SU-DHL-6 (cell line): ENCODE results near the gene ATXN2.

Experiments used
- H2AFZ ChIP-seq: fragments of 200-600 bp; sonication (generic); 2 replicates; pipeline ENCODE4 v1.6.1; 2014; ENCODE audit warnings: low read depth, mild to moderate bottlenecking, moderate library complexity, mixed read lengths, antibody characterized with exemption, low read length; ENCODE audit not compliant: severe bottlenecking
- H3F3A ChIP-seq: fragments of 200-600 bp; shearing (Covaris generic); 2 replicates; pipeline ENCODE4 v1.6.0; 2016; ENCODE audit warnings: antibody characterized with exemption, mild to moderate bottlenecking; ENCODE audit not compliant: insufficient read depth
- H3K27ac ChIP-seq: fragments of 200-600 bp; sonication (generic); 2 replicates; pipeline ENCODE4 v1.5.1; 2016; ENCODE audit warnings: low read depth, mild to moderate bottlenecking, low read length, moderate library complexity, mixed read lengths
- H3K27me3 ChIP-seq: fragments of 200-600 bp; sonication (generic), shearing (Covaris generic); 2 replicates; pipeline ENCODE4 v1.6.0; 2014; ENCODE audit warnings: mild to moderate bottlenecking, low read length
- H3K36me3 ChIP-seq: fragments of 200-600 bp; sonication (generic); 2 replicates; pipeline ENCODE4 v1.6.1; 2014; ENCODE audit warnings: mild to moderate bottlenecking, low read length, mixed read lengths
- H3K4me2 ChIP-seq: fragments of 300-600, 200-600 bp; shearing (Covaris generic), sonication (generic); 2 replicates; pipeline ENCODE4 v1.6.0; 2014; ENCODE audit warnings: low read length, low read depth, mild to moderate bottlenecking; ENCODE audit not compliant: poor library complexity, severe bottlenecking
- H3K4me3 ChIP-seq: fragments of 200-600 bp; sonication (generic); 2 replicates; pipeline ENCODE4 v1.5.1; 2014; ENCODE audit warnings: antibody characterized with exemption, low read length, mild to moderate bottlenecking, mixed read lengths; ENCODE audit not compliant: insufficient read depth, poor library complexity, severe bottlenecking
- H3K79me2 ChIP-seq: fragments of 200-600 bp; sonication (generic); 2 replicates; pipeline ENCODE4 v1.6.1; 2014; ENCODE audit warnings: mild to moderate bottlenecking, low read length, moderate library complexity; ENCODE audit not compliant: insufficient read depth
- H3K9ac ChIP-seq: fragments of 200-600 bp; sonication (generic); 2 replicates; pipeline ENCODE4 v1.7.0; 2014; ENCODE audit warnings: mild to moderate bottlenecking, low read length
- H3K9me2 ChIP-seq: fragments of 200-600 bp; sonication (generic); replicated peaks from 2 replicates; pipeline ENCODE4 v1.6.1; 2014; ENCODE audit warnings: low read length; ENCODE audit not compliant: insufficient read depth
- H3K9me3 ChIP-seq: fragments of 200-600 bp; sonication (generic); 2 replicates; pipeline ENCODE4 v1.6.1; 2014; ENCODE audit warnings: low read length, mixed read lengths; ENCODE audit not compliant: insufficient read depth
- H4K20me1 ChIP-seq: fragments of 200-600 bp; sonication (generic); 2 replicates; pipeline ENCODE4 v1.6.1; 2014; ENCODE audit warnings: low read depth, mild to moderate bottlenecking, antibody characterized with exemption, low read length, moderate library complexity, mixed read lengths
- CTCF ChIP-seq: fragments of 200-600 bp; sonication (generic); IDR thresholded peaks from one replicate; pipeline ENCODE4 v1.5.1; 2017; ENCODE audit warnings: antibody characterized with exemption, mild to moderate bottlenecking, low read length, moderate library complexity; ENCODE audit not compliant: insufficient read depth, poor library complexity, severe bottlenecking
- EZH2phosphoT487 ChIP-seq: fragments of 200-600 bp; sonication (generic), shearing (Covaris generic); conservative IDR thresholded peaks from 2 replicates; pipeline ENCODE4 v1.6.1; 2018; ENCODE audit warnings: mild to moderate bottlenecking, antibody characterized with exemption, low read length, moderate library complexity, mixed read lengths

Gene ATXN2

GRCh38 chr12:111523587-111524167 lies 75.4 kb downstream of the ATXN2 start:
- H3K36me3 ChIP-seq: peaks cover 34% of the 10 kb centered on the region
- no peak overlapping the region for H3K27ac ChIP-seq
- no peak overlapping the region for H2AFZ ChIP-seq
- no peaks in the 10 kb centered on the region for H3K79me2 ChIP-seq
- no peak overlapping the region for H3K4me3 ChIP-seq
- H3K9me2 ChIP-seq: no peaks in the 10 kb centered on the region
- H3K9ac ChIP-seq: no peak overlapping the region
- no peak overlapping the region for H3K4me2 ChIP-seq
- H3F3A ChIP-seq: no peaks in the 10 kb centered on the region; the same call in 1 of the 2 replicates
- TF ChIP-seq EZH2phosphoT487 (no peak), CTCF (no peak)
- no peaks in the 10 kb centered on the region for H4K20me1 ChIP-seq
- H3K9me3 ChIP-seq: no peaks in the 10 kb centered on the region
- H3K27me3 ChIP-seq: no peaks in the 10 kb centered on the region

- H3F3A ChIP-seq: peaks cover 7% of the 10 kb centered on the region; the same call in 1 of the 2 replicates
- no peak overlapping the region for H2AFZ ChIP-seq
- no peaks in the 10 kb centered on the region for H3K9me2 ChIP-seq
- no peaks in the 10 kb centered on the region for H3K9me3 ChIP-seq
- H3K4me2 ChIP-seq: no peak overlapping the region
- peaks cover 41% of the 10 kb centered on the region for H3K36me3 ChIP-seq
- no peaks in the 10 kb centered on the region for H3K79me2 ChIP-seq
- no peak overlapping the region for H3K4me3 ChIP-seq
- no peaks in the 10 kb centered on the region for H3K27me3 ChIP-seq
- no peak overlapping the region for H3K27ac ChIP-seq
- H3K9ac ChIP-seq: no peak overlapping the region
- no peaks in the 10 kb centered on the region for H4K20me1 ChIP-seq
- TF ChIP-seq CTCF: no peak
- TF ChIP-seq EZH2phosphoT487: no peak
Measured at GRCh38 chr12:111521801-111522200, 77.3 kb downstream of the ATXN2 start.

DNA sequence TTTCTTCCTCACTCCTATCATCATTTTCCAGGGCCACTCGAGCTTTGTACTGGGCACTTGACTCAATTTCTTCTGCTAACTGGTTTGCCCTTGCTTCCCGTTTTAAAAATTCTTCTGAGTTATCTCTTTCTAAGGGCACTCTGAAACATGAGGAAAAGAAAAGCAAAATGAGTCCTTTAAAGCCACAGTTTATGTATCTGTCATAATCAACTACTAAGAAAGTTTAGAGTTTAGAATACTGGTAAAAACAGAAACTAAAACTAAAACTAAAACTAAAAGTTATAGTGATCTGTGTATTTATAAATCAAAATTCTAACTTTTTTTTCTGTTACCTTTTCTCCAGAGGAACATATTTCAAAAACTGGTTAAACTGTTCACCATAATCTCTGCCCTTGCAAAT lies 79.2 kb downstream of the ATXN2 start:
- Histone ChIP-seq H3K36me3 (peaks cover 51% of the 10 kb centered on the region), H3K9me2 (no peaks in the 10 kb centered on the region), H3K4me3 (no peak overlapping the region), H2AFZ (no peak overlapping the region), H3K79me2 (no peaks in the 10 kb centered on the region), H3K27me3 (no peaks in the 10 kb centered on the region), H3K9me3 (no peaks in the 10 kb centered on the region), H3K27ac (no peak overlapping the region), H3K4me2 (no peak overlapping the region), H4K20me1 (no peaks in the 10 kb centered on the region), H3F3A (peaks cover 7% of the 10 kb centered on the region; the same call in 1 of the 2 replicates), H3K9ac (no peak overlapping the region)
- no peak for TF ChIP-seq EZH2phosphoT487
- TF ChIP-seq CTCF: no peak
